Measurements from ENCODE around the gene PARP14.

GRCh38 chr3:122760453-122761271, 80.0 kb downstream of the PARP14 start:
- no peak for TF ChIP-seq POLR2AphosphoS5 (IDR thresholded peaks at IDR 0.05; ENCODE audit: low read depth, low read length)
- TF ChIP-seq TAF1 (IDR thresholded peaks at IDR 0.05; ENCODE audit: borderline replicate concordance, low read depth, low read length) = no peak
- TF ChIP-seq POLR2A (IDR thresholded peaks at IDR 0.05; ENCODE audit: low read depth, low read length) = no peak

Data from GM12892 (cell line).